ENCODE results near the gene HCRT. TPM values are rescaled to one million over a fixed set of nuclear protein-coding genes. Genes with fewer than 3 reads are reported as not detected.

The HCRT gene
- total RNA-seq, 3 donors from 2014 or later, result not detected

- no peak for ATAC-seq
- intact Hi-C loops (cut with DNase I, micrococcal nuclease), result no loop called here
- Histone ChIP-seq H3K4me3 (no peak overlapping the region), H3K4me1 (ENCODE audit: low read depth) (no peaks in the 10 kb centered on the region), H3K36me3 (ENCODE audit: low read depth) (no peaks in the 10 kb centered on the region), H3K9me3 (no peaks in the 10 kb centered on the region)
- TF ChIP-seq, protein P1, sequence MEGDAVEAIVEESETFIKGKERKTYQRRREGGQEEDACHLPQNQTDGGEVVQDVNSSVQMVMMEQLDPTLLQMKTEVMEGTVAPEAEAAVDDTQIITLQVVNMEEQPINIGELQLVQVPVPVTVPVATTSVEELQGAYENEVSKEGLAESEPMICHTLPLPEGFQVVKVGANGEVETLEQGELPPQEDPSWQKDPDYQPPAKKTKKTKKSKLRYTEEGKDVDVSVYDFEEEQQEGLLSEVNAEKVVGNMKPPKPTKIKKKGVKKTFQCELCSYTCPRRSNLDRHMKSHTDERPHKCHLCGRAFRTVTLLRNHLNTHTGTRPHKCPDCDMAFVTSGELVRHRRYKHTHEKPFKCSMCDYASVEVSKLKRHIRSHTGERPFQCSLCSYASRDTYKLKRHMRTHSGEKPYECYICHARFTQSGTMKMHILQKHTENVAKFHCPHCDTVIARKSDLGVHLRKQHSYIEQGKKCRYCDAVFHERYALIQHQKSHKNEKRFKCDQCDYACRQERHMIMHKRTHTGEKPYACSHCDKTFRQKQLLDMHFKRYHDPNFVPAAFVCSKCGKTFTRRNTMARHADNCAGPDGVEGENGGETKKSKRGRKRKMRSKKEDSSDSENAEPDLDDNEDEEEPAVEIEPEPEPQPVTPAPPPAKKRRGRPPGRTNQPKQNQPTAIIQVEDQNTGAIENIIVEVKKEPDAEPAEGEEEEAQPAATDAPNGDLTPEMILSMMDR (IDR thresholded peaks at IDR 0.05), result no peak
- DNase-seq, result no peak
These were observed 17.4 kb downstream of the HCRT start for GRCh38 chr17:42167807-42168206.

GRCh38 chr17:42166196-42166763 lies 19.0 kb downstream of the HCRT start:
- TF ChIP-seq, protein P1 (IDR thresholded peaks at IDR 0.05), result no peak
- Histone ChIP-seq H3K4me3 (no peak overlapping the region), H3K36me3 (ENCODE audit: low read depth) (no peaks in the 10 kb centered on the region), H3K9me3 (no peaks in the 10 kb centered on the region), H3K4me1 (ENCODE audit: low read depth) (no peaks in the 10 kb centered on the region)
- no peak for DNase-seq
- no peak for ATAC-seq
- intact Hi-C loops (cut with DNase I, micrococcal nuclease), result no loop called here

GRCh38 chr17:42165751-42166150 lies 19.5 kb downstream of the HCRT start:
- TF ChIP-seq, protein P1 (IDR thresholded peaks at IDR 0.05), result no peak
- ATAC-seq (no peak), DNase-seq (no peak)
- no peaks in the 10 kb centered on the region for H3K36me3 ChIP-seq (ENCODE audit: low read depth)
- H3K4me3 ChIP-seq, result no peak overlapping the region
- no peaks in the 10 kb centered on the region for H3K9me3 ChIP-seq
- H3K4me1 ChIP-seq (ENCODE audit: low read depth), result no peaks in the 10 kb centered on the region
- intact Hi-C loops (cut with DNase I, micrococcal nuclease), result no loop called here

- Histone ChIP-seq H3K4me1 (ENCODE audit: low read depth) (no peaks in the 10 kb centered on the region), H3K9me3 (no peaks in the 10 kb centered on the region), H3K36me3 (ENCODE audit: low read depth) (no peaks in the 10 kb centered on the region), H3K4me3 (no peak overlapping the region)
- TF ChIP-seq, protein P1 (IDR thresholded peaks at IDR 0.05), result no peak
- ATAC-seq (no peak), DNase-seq (no peak)
- intact Hi-C loops (cut with DNase I, micrococcal nuclease), result no loop called here
These were observed 21.4 kb downstream of the HCRT start for GRCh38 chr17:42163696-42164407.

GRCh38 chr17:42163113-42163512 lies 22.1 kb downstream of the HCRT start:
- intact Hi-C loops (cut with DNase I, micrococcal nuclease), result no loop called here
- ATAC-seq, result peak; percentile 69
- Histone ChIP-seq H3K4me3 (no peak overlapping the region), H3K4me1 (ENCODE audit: low read depth) (no peaks in the 10 kb centered on the region), H3K9me3 (no peaks in the 10 kb centered on the region), H3K36me3 (ENCODE audit: low read depth) (no peaks in the 10 kb centered on the region)
- peak in 1 of 3 donors; percentile 48 for DNase-seq
- TF ChIP-seq, protein P1 (IDR thresholded peaks at IDR 0.05), result no peak
